ENCODE measurements around the gene PCNP. TPM values are rescaled to one million over a fixed set of nuclear protein-coding genes. Genes with fewer than 3 reads are reported as not detected.
"Not testable (repeated sequence)": the region's sequence is repeated elsewhere in the genome, so short reads cannot be mapped to it uniquely, and the experiment has no call there.

The PCNP gene
- polyA plus RNA-seq, 1 donor from 2014 or later: 119 TPM

- Mint-ChIP-seq H3K27ac (no peak overlapping the region), H3K9me3 (no peaks in the 10 kb centered on the region), H3K4me1 (peaks cover 0 to 3% (median 2%) of the 10 kb centered on the region in 3 donors), H3K4me3 (no peak overlapping the region), H3K36me3 (no peaks in the 10 kb centered on the region), H3K27me3 (no peaks in the 10 kb centered on the region)
Observed at GRCh38 chr3:101603184-101603583, 29.2 kb downstream of the PCNP start.

DNA sequence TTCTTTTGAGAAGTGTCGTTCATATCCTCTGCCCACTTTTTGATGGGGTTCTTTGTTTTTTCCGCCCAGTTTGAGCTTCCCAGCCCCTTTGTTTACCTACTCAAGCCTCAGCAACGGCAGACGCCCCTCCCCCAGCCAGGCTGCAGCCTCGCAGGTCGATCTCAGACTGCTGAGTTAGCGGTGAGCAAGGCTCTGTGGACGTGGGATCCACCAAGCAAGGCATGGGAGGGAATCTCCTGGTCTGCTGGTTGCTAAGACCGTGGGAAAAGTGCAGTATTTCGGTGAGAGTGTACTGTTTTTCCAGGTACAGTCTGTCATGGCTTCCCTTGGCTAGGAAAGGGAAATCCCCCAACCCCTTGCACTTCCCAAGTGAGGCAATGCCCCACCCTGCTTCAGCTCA lies 31.4 kb downstream of the PCNP start:
- H3K27me3 Mint-ChIP-seq, H3K36me3 Mint-ChIP-seq, H3K9me3 Mint-ChIP-seq, H3K4me3 Mint-ChIP-seq, H3K27ac Mint-ChIP-seq, H3K4me1 Mint-ChIP-seq: not testable (repeated sequence)

GRCh38 chr3:101611023-101611422 lies 37.0 kb downstream of the PCNP start:
- H3K9me3 Mint-ChIP-seq: no peaks in the 10 kb centered on the region
- no peaks in the 10 kb centered on the region for H3K27me3 Mint-ChIP-seq
- no peak overlapping the region for H3K27ac Mint-ChIP-seq
- peak overlapping the region in 2 of 4 donors; percentile 18 to 23 for H3K4me3 Mint-ChIP-seq
- peaks cover 9 to 13% (median 13%) of the 10 kb centered on the region in 3 donors for H3K4me1 Mint-ChIP-seq
- no peaks in the 10 kb centered on the region for H3K36me3 Mint-ChIP-seq

DNA sequence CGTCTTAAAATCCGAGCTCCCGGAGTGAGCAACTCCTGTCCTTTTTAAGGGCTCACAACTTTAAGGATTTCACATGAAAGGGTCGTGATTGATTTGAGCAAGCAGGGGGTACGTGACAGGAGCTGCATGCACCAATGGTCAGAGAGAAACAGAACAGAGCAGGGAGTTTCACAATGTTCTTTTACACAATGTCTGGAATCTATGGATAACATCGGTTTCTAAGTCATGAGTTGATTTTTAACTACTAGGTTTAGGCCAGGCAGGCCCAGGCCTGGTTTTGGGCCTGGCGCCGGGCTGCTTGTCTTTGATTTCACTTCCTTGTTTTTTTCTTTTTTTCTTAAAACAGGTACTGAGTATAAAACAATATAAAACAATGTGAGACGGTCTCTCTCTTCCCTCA lies 39.0 kb downstream of the PCNP start:
- Mint-ChIP-seq H3K4me1 (peaks cover 9 to 13% (median 13%) of the 10 kb centered on the region in 3 donors), H3K27ac (peak overlapping the region; percentile 31 to 82 (median 67)), H3K4me3 (peak overlapping the region in 1 of 4 donors; percentile 15)
- H3K27me3 Mint-ChIP-seq, H3K9me3 Mint-ChIP-seq, H3K36me3 Mint-ChIP-seq: not testable (repeated sequence)

DNA sequence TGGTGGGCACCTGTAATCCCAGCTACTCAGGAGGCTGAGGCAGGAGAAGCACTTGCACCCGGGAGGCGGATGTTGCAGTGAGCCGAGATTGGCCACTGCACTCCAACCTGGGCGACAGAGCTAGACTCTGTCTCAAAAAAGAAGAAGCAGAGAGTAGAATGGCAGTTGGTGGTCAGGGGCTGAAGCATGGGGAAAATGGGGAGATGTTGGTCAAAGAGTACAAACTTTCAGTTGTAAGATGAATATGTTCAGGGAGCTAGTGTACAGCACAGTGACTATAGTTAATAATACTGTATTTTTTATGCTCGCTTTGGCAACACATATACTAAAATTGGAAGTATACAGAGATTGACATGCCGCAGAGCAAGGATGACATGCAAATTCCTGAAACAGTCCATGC lies 41.5 kb downstream of the PCNP start:
- H3K27me3 Mint-ChIP-seq: no peaks in the 10 kb centered on the region
- peaks cover 9 to 13% (median 13%) of the 10 kb centered on the region in 3 donors for H3K4me1 Mint-ChIP-seq
- peak overlapping the region in 1 of 4 donors; percentile 49 for H3K4me3 Mint-ChIP-seq
- H3K27ac Mint-ChIP-seq: peak overlapping the region in 1 of 3 donors; percentile 59
- peaks cover 0 to 2% (median 0%) of the 10 kb centered on the region in 3 donors for H3K9me3 Mint-ChIP-seq
- H3K36me3 Mint-ChIP-seq: peaks cover 4% of the 10 kb centered on the region

GRCh38 chr3:101617478-101617877 lies 43.5 kb downstream of the PCNP start:
- peaks cover 0 to 2% (median 1%) of the 10 kb centered on the region in 3 donors for H3K9me3 Mint-ChIP-seq
- no peak overlapping the region for H3K27ac Mint-ChIP-seq
- H3K4me1 Mint-ChIP-seq: peaks cover 4 to 10% (median 9%) of the 10 kb centered on the region in 3 donors
- H3K4me3 Mint-ChIP-seq: no peak overlapping the region
- no peaks in the 10 kb centered on the region for H3K27me3 Mint-ChIP-seq
- H3K36me3 Mint-ChIP-seq: peaks cover 4% of the 10 kb centered on the region

- H3K9me3 Mint-ChIP-seq: peaks cover 0 to 2% (median 1%) of the 10 kb centered on the region in 3 donors
- no peak overlapping the region for H3K4me3 Mint-ChIP-seq
- H3K36me3 Mint-ChIP-seq: peaks cover 4% of the 10 kb centered on the region
- no peaks in the 10 kb centered on the region for H3K27me3 Mint-ChIP-seq
- peak overlapping the region in 1 of 3 donors; percentile 50 for H3K27ac Mint-ChIP-seq
- peaks cover 0 to 5% (median under 1%) of the 10 kb centered on the region in 3 donors for H3K4me1 Mint-ChIP-seq
Observed at GRCh38 chr3:101618726-101619125, 44.7 kb downstream of the PCNP start.

DNA sequence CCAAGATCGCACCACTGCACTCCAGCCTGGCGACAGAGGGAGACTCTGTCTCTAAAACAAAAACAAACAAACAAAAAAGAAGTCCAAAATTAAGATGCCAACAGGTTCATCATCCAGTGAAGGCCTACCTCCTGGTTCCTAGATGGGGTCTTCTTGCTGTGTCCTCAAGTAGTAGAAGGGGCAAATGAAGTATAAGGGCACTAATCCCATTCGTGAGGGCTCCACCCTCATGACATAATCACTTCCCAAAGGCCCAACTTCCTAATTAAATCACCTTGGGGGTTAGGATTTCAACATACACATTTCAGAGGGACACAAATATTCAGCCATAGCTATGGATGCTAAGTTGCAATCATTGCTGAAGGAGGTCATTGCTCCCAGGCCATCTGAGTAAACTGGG lies 45.8 kb downstream of the PCNP start:
- Mint-ChIP-seq H3K27ac (no peak overlapping the region), H3K4me3 (no peak overlapping the region), H3K9me3 (peaks cover 0 to 4% (median 1%) of the 10 kb centered on the region in 3 donors), H3K4me1 (no peaks in the 10 kb centered on the region), H3K27me3 (no peaks in the 10 kb centered on the region), H3K36me3 (peaks cover 6% of the 10 kb centered on the region)

- peaks cover 1 to 5% (median 4%) of the 10 kb centered on the region in 3 donors for H3K9me3 Mint-ChIP-seq
Observed at GRCh38 chr3:101623656-101624055, 49.7 kb downstream of the PCNP start.

GRCh38 chr3:101624857-101625256 lies 50.9 kb downstream of the PCNP start:
- H3K4me3 Mint-ChIP-seq: no peak overlapping the region
- no peaks in the 10 kb centered on the region for H3K4me1 Mint-ChIP-seq
- peaks cover 1 to 5% (median 2%) of the 10 kb centered on the region in 3 donors for H3K9me3 Mint-ChIP-seq
- peaks cover 4% of the 10 kb centered on the region for H3K36me3 Mint-ChIP-seq
- H3K27me3 Mint-ChIP-seq: no peaks in the 10 kb centered on the region
- peak overlapping the region in 1 of 3 donors; percentile 89 for H3K27ac Mint-ChIP-seq

More at GRCh38 chr3:101623656-101624055, 49.7 kb downstream of the PCNP start:
- H3K4me3 Mint-ChIP-seq: no peak overlapping the region
- H3K27ac Mint-ChIP-seq: peak overlapping the region in 1 of 3 donors; percentile 14
- no peaks in the 10 kb centered on the region for H3K4me1 Mint-ChIP-seq
- peaks cover 7% of the 10 kb centered on the region for H3K36me3 Mint-ChIP-seq
- H3K27me3 Mint-ChIP-seq: no peaks in the 10 kb centered on the region

GRCh38 chr3:101625879-101626278 lies 51.9 kb downstream of the PCNP start:
- Mint-ChIP-seq H3K36me3 (peaks cover 4% of the 10 kb centered on the region), H3K27ac (no peak overlapping the region), H3K27me3 (no peaks in the 10 kb centered on the region), H3K9me3 (peaks cover 1 to 5% (median 2%) of the 10 kb centered on the region in 3 donors), H3K4me1 (no peaks in the 10 kb centered on the region), H3K4me3 (no peak overlapping the region)

GRCh38 chr3:101629219-101629618 lies 55.2 kb downstream of the PCNP start:
- peak overlapping the region in 1 of 3 donors; percentile 57 for H3K27ac Mint-ChIP-seq
- no peaks in the 10 kb centered on the region for H3K27me3 Mint-ChIP-seq
- H3K4me1 Mint-ChIP-seq: no peaks in the 10 kb centered on the region
- no peak overlapping the region for H3K4me3 Mint-ChIP-seq
- H3K9me3 Mint-ChIP-seq: peaks cover 0 to 5% (median 0%) of the 10 kb centered on the region in 3 donors
- peaks cover 1% of the 10 kb centered on the region for H3K36me3 Mint-ChIP-seq

DNA sequence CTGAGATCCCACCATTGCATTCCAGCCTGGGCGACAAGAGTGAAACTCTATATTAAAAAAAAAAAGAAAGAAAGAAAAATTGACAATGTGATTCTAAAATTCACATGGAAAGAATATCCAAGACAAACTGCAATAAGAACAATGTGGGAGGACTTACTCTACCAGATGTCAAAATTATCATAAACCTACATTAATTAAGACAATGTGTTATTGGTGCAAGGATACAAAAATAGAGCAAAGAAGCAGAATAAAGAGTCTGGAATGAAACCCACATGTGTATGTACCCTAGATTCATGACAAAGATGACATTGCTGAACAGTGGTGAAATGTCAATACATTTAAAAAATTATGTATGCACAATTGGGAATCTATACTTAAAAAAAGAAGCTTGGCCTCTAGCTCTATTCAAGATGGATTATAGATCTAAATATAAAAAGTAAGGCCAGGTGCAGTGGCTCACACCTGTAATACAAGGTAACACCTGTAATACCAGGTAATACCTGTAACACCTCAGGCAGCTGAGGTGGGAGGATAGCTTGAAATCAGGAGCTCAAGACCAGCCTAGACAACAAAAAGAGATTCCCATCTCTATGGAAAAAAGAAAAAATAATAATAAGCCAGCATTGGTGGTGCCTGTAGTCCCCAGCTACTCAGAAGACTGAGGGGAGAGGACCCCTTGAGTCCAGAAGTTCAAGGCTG lies 57.3 kb downstream of the PCNP start:
- H3K4me1 Mint-ChIP-seq: peaks cover 0 to 2% (median 1%) of the 10 kb centered on the region in 3 donors
- H3K27me3 Mint-ChIP-seq: no peaks in the 10 kb centered on the region
- no peak overlapping the region for H3K27ac Mint-ChIP-seq
- no peaks in the 10 kb centered on the region for H3K9me3 Mint-ChIP-seq
- no peaks in the 10 kb centered on the region for H3K36me3 Mint-ChIP-seq
- H3K4me3 Mint-ChIP-seq: no peak overlapping the region

GRCh38 chr3:101631959-101632358 lies 58.0 kb downstream of the PCNP start:
- H3K27me3 Mint-ChIP-seq, H3K4me1 Mint-ChIP-seq, H3K9me3 Mint-ChIP-seq, H3K27ac Mint-ChIP-seq, H3K36me3 Mint-ChIP-seq, H3K4me3 Mint-ChIP-seq: not testable (repeated sequence)

DNA sequence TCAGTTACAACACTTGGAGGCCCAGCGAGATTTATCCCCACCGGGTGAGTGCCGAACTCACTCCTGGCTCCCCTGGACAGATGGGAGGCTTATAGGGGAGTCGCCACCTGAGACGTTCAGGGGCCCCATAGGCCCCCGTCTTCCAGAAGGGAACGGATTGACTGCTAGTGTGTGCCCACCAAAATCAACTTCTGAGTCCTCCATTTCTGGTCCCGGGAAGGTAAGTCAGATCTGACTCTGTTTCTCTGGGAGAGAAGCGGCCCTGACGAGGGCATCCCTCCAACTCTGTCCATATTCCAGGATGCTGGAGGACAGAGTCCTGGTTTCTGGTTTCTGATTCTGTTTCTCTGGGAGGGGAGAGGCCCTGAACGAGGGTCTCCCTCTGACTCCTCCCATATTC lies 58.6 kb downstream of the PCNP start:
- Mint-ChIP-seq H3K27ac (no peak overlapping the region), H3K9me3 (no peaks in the 10 kb centered on the region), H3K36me3 (no peaks in the 10 kb centered on the region), H3K4me1 (peaks cover 0 to 3% (median 3%) of the 10 kb centered on the region in 3 donors), H3K4me3 (no peak overlapping the region), H3K27me3 (no peaks in the 10 kb centered on the region)

DNA sequence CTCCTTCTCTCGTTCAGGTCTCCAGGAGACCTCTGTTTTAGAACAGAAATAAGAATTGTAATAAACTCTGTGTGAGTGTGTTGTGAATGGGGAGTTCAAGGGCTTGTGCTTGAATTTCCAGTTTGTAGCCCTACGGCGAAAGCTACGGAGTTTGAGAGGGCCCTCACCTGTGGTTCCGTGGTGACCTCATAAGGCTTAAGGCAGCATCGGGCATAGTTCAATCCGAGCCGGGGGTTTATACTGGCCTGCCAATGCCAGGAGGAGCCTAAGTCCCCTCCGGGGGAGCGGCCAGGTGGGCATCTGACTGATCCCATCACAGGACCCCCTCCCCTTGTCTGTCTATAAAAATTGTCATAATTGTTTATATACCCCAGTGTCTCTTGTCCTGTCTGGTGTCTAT lies 59.2 kb downstream of the PCNP start:
- no peak overlapping the region for H3K27ac Mint-ChIP-seq
- no peaks in the 10 kb centered on the region for H3K27me3 Mint-ChIP-seq
- no peaks in the 10 kb centered on the region for H3K9me3 Mint-ChIP-seq
- no peak overlapping the region for H3K4me3 Mint-ChIP-seq
- H3K4me1 Mint-ChIP-seq: peaks cover 0 to 3% (median 3%) of the 10 kb centered on the region in 3 donors
- H3K36me3 Mint-ChIP-seq: no peaks in the 10 kb centered on the region

All from IgD-negative memory B cell (primary cell).